HL-60 (cell line): ENCODE results near the gene CLUH.
"Not testable (repeated sequence)": the region's sequence is repeated elsewhere in the genome, so short reads cannot be mapped to it uniquely, and the experiment has no call there.

Experiments
- CTCF ChIP-seq: IDR thresholded peaks from one replicate; pipeline ENCODE4 v1.5.1; 2011; ENCODE audit warnings: low read length, control low read depth, inconsistent platforms; ENCODE audit not compliant: insufficient read depth
- POLR2AphosphoS5 ChIP-seq: IDR thresholded peaks from 2 replicates; pipeline ENCODE4 v1.6.1; 2012; ENCODE audit warnings: low read depth
- TF ChIP-seq, protein P1 (sequence below): IDR thresholded peaks from 2 replicates; pipeline ENCODE4 v1.6.1; 2012; ENCODE audit warnings: low read depth; ENCODE audit not compliant: insufficient replicate concordance

DNA sequence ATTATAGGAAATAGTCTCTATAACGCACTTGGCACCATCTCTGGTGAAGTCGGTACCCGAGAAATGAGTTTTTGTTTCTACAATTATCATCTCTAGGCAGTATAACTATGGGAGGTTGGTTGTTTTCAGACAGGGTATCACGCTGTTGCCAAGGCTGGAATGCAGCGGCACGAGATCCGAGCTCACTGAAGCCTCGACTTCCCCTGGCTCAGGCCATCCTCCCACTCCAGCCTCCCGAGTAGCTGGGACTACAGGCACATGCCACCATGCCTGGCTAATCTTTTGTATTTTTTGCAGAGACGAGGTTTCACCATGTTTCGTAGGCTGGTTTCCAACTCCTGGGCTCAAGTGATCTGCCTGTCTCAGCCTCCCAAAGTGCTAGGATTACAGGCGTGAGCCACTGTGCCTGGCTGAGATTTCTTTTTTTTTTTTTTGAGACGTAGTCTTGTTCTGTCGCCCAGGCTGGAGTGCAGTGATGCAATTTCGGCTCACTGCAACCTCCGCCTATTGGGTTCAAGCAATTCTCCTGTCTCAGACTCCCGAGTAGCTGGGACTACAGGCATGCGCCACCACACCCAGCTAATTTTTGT lies 12.3 kb downstream of the CLUH start:
- not testable (repeated sequence) for TF ChIP-seq CTCF, POLR2AphosphoS5
- TF ChIP-seq, protein P1, sequence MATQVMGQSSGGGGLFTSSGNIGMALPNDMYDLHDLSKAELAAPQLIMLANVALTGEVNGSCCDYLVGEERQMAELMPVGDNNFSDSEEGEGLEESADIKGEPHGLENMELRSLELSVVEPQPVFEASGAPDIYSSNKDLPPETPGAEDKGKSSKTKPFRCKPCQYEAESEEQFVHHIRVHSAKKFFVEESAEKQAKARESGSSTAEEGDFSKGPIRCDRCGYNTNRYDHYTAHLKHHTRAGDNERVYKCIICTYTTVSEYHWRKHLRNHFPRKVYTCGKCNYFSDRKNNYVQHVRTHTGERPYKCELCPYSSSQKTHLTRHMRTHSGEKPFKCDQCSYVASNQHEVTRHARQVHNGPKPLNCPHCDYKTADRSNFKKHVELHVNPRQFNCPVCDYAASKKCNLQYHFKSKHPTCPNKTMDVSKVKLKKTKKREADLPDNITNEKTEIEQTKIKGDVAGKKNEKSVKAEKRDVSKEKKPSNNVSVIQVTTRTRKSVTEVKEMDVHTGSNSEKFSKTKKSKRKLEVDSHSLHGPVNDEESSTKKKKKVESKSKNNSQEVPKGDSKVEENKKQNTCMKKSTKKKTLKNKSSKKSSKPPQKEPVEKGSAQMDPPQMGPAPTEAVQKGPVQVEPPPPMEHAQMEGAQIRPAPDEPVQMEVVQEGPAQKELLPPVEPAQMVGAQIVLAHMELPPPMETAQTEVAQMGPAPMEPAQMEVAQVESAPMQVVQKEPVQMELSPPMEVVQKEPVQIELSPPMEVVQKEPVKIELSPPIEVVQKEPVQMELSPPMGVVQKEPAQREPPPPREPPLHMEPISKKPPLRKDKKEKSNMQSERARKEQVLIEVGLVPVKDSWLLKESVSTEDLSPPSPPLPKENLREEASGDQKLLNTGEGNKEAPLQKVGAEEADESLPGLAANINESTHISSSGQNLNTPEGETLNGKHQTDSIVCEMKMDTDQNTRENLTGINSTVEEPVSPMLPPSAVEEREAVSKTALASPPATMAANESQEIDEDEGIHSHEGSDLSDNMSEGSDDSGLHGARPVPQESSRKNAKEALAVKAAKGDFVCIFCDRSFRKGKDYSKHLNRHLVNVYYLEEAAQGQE: not testable (repeated sequence)
